Activated CD4-positive, alpha-beta T cell treated with anti-CD3 and anti-CD28 coated beads for 36 hours (primary cell): Measurements from ENCODE around the gene ALPK1. TPM values are rescaled to one million over a fixed set of nuclear protein-coding genes. Genes with fewer than 3 reads are reported as not detected.
"Not testable (repeated sequence)": the region's sequence is repeated elsewhere in the genome, so short reads cannot be mapped to it uniquely, and the experiment has no call there.

Experiments
- ATAC-seq: fragments of 200-7000 bp; cut with Tn5 transposase; one replicate; pipeline ENCODE4 v1.10.0; 2021; ENCODE audit warnings: mild to moderate bottlenecking, moderate library complexity
- CTCF ChIA-PET: fragments of 350-600 bp; sonication (Branson Sonifier 250); formaldehyde crosslinking; loops from one replicate; lab custom pipeline; 2021; ENCODE audit warnings: antibody characterized with exemption; lab: Charles Lee
- POLR2A ChIA-PET: fragments of 350-600 bp; sonication (Branson Sonifier 250); formaldehyde crosslinking; loops from one replicate; lab custom pipeline; 2021; ENCODE audit warnings: antibody characterized with exemption, inconsistent platforms; lab: Charles Lee
- DNase-seq: peaks from one replicate; pipeline ENCODE4 v3.0.0-alpha.2; 2020
- H3K27ac Mint-ChIP-seq: one replicate; pipeline ENCODE4 v1.8.0; 2021; ENCODE audit warnings: mixed read lengths
- H3K27me3 Mint-ChIP-seq: one replicate; pipeline ENCODE4 v1.8.0; 2021; ENCODE audit warnings: mixed read lengths
- H3K36me3 Mint-ChIP-seq: one replicate; pipeline ENCODE4 v1.8.0; 2021; ENCODE audit warnings: low read depth, mixed read lengths
- H3K4me1 Mint-ChIP-seq: one replicate; pipeline ENCODE4 v1.8.0; 2021; ENCODE audit warnings: mixed read lengths
- H3K4me3 Mint-ChIP-seq: one replicate; pipeline ENCODE4 v1.8.0; 2021; ENCODE audit warnings: mild to moderate bottlenecking, moderate library complexity, mixed read lengths
- H3K9me3 Mint-ChIP-seq: one replicate; pipeline ENCODE4 v1.8.0; 2021; ENCODE audit warnings: low read depth, mixed read lengths
- intact Hi-C, 2 experiments: fragments of 100-400 bp; cut with DNase I in 1 of 2; cut with micrococcal nuclease in 1 of 2; formaldehyde crosslinking; loops; one replicate each; pipeline versions ENCODE4 v1.14.2 to v1.15.1; 2022 to 2024; cut with DNase I, micrococcal nuclease
- total RNA-seq, 2 experiments: library from RNA; stranded (reverse); gene quantifications; one replicate each; pipeline ENCODE4 v1.2.3, GENCODE V29; 2021

Gene ALPK1
- total RNA-seq, 2 experiments from 2014 or later, result 23.2 to 24.3 TPM

DNA sequence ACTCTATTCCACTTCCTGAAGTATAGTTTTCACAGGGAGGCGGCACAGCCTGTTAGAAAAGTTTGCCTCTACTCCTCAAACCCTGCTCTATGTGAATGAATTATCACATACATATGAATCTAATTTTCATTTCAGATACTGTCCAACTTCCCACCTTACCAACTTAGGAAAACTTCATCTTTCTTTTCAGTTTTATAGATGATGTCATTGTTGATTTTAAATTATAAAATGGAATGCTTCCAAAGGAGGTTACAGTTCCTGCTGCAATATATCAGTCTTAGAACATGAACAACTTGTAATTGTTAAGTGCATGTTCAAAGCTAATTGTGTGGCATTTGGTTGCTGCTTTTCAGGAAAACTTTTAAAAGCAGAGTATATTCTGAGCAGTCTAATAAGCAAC, 126.4 kb downstream of the ALPK1 start:
- Mint-ChIP-seq H3K27me3 (no peaks in the 10 kb centered on the region), H3K4me3 (no peak overlapping the region), H3K36me3 (peaks cover 13% of the 10 kb centered on the region), H3K9me3 (no peaks in the 10 kb centered on the region), H3K4me1 (no peaks in the 10 kb centered on the region), H3K27ac (no peak overlapping the region)
- intact Hi-C loops, result no loop called here
- DNase-seq (no peak), ATAC-seq (no peak)
- ChIA-PET POLR2A (no interaction called here), CTCF (no interaction called here)

DNA sequence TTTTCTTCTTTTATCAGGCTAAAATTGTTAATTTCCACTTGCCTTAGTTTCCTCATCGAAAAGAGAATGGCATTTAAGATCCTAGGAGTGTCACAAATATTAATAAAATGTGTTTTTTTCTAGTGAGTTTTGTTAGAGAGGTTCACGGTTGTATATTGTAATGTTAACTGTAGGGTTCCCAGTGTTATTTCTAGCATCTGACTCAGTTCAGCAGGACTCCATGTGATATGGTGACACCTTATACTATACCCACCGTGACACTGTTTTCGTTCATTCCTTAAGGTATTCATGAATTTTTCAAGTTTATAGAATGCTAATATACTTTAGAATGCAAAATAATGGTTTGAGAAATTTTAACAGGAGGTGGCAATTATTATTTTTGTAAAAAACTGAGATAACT, 128.7 kb downstream of the ALPK1 start:
- H3K27me3 Mint-ChIP-seq, result no peaks in the 10 kb centered on the region
- ChIA-PET POLR2A (no interaction called here), CTCF (no interaction called here)
- no peak for ATAC-seq
- H3K4me3 Mint-ChIP-seq, result no peak overlapping the region
- no peaks in the 10 kb centered on the region for H3K9me3 Mint-ChIP-seq
- peaks cover 17% of the 10 kb centered on the region for H3K36me3 Mint-ChIP-seq
- no peak overlapping the region for H3K27ac Mint-ChIP-seq
- intact Hi-C loops, result no loop called here
- no peaks in the 10 kb centered on the region for H3K4me1 Mint-ChIP-seq
- DNase-seq, result no peak

DNA sequence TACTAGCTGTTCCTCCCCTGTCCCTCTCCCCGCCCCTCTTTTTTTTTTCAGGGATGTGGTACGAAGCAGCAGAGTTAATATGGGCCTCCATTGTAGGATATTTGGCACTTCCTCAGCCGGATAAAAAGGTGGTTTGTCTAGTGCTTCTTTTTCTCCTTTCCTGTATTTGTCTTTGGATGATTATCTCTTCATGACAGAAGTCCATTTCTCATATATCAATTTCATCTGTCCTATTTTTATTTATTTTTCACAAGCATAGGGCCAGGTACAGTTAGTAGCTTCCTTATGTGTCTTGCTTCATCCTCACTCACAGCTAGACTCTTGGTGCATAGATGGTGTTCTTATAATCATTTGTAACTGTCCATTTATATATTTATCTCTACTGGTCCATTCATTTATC, 129.2 kb downstream of the ALPK1 start:
- H3K27ac Mint-ChIP-seq, result no peak overlapping the region
- no peaks in the 10 kb centered on the region for H3K27me3 Mint-ChIP-seq
- ChIA-PET CTCF (no interaction called here), POLR2A (no interaction called here)
- ATAC-seq (no peak), DNase-seq (no peak)
- H3K4me1 Mint-ChIP-seq, result no peaks in the 10 kb centered on the region
- intact Hi-C loops, result no loop called here
- H3K36me3 Mint-ChIP-seq, result peaks cover 17% of the 10 kb centered on the region
- H3K4me3 Mint-ChIP-seq, result no peak overlapping the region
- no peaks in the 10 kb centered on the region for H3K9me3 Mint-ChIP-seq

DNA sequence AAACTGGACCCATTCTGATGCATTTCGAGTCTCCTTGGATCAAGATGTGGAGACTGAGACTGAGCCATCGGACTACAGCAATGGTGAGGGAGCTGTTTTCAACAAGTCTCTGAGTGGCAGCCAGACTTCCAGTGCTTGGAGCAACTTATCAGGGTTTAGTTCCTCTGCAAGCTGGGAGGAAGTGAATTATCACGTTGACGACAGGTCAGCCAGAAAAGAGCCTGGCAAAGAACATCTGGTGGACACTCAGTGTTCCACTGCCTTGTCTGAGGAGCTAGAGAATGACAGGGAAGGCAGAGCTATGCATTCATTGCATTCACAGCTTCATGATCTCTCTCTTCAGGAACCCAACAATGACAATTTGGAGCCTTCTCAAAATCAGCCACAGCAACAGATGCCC, 134.0 kb downstream of the ALPK1 start:
- Mint-ChIP-seq H3K36me3 (peaks cover 17% of the 10 kb centered on the region), H3K4me3 (no peak overlapping the region), H3K4me1 (no peaks in the 10 kb centered on the region), H3K9me3 (no peaks in the 10 kb centered on the region), H3K27ac (no peak overlapping the region), H3K27me3 (no peaks in the 10 kb centered on the region)
- ChIA-PET POLR2A (no interaction called here), CTCF (interaction anchor here (0.6 kb wide), 1 partner anchor 80 kb away, joined by 4 read pairs; no protein-coding TSS in a partner anchor)
- intact Hi-C loops, result no loop called here
- ATAC-seq, result no peak
- DNase-seq, result no peak

DNA sequence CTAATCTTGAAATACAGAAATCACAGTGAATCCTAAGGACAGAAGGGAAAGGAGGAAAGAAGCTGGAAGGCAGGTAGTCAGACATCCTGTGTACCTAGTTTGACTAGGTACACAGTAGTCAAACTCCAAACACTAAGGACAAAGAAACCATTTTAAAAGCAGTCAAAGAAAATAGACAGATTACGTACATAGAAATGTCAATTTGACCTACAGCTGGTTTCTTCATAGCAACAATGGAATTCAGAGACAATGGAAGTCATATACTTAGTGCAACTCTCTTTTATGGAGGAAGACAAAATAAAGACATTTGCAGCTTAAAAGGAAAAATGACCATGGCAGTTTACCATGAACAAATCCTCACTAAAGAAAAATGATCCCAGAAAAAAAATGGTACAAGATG, 139.8 kb downstream of the ALPK1 start:
- no peaks in the 10 kb centered on the region for H3K4me1 Mint-ChIP-seq
- no peak overlapping the region for H3K27ac Mint-ChIP-seq
- H3K36me3 Mint-ChIP-seq, result peaks cover 40% of the 10 kb centered on the region
- CTCF ChIA-PET, result no interaction called here
- DNase-seq (no peak), ATAC-seq (no peak)
- intact Hi-C loops, result no loop called here
- no peaks in the 10 kb centered on the region for H3K9me3 Mint-ChIP-seq
- no peaks in the 10 kb centered on the region for H3K27me3 Mint-ChIP-seq
- H3K4me3 Mint-ChIP-seq, result no peak overlapping the region
- POLR2A ChIA-PET, result no interaction called here

DNA sequence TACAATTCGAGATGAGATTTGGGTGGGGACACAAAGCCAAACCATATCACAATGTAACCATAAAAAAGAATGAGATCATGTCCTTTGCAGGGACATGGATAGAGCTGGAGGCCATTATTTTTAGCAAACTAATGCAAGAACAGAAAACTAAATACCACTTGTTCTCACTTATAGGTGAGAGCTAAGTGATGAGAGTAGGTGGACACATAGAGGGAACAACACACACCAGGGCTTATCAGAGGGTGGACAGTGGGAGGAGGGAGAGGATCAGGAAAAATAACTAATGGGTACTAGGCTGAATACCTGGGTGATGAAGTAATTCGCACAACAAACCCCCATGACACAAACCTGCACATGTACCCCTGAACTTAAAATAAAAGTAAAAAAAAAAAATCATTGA, 145.1 kb downstream of the ALPK1 start:
- DNase-seq, H3K27ac Mint-ChIP-seq, H3K4me1 Mint-ChIP-seq, CTCF ChIA-PET, H3K4me3 Mint-ChIP-seq, H3K27me3 Mint-ChIP-seq, intact Hi-C loops, ATAC-seq: not testable (repeated sequence)
- Mint-ChIP-seq H3K9me3 (peaks cover 20% of the 10 kb centered on the region), H3K36me3 (peaks cover 44% of the 10 kb centered on the region)
- POLR2A ChIA-PET, result interaction anchor here (0.7 kb wide), 1 partner anchor 1881 kb away, joined by 5 read pairs; no protein-coding TSS in a partner anchor

DNA sequence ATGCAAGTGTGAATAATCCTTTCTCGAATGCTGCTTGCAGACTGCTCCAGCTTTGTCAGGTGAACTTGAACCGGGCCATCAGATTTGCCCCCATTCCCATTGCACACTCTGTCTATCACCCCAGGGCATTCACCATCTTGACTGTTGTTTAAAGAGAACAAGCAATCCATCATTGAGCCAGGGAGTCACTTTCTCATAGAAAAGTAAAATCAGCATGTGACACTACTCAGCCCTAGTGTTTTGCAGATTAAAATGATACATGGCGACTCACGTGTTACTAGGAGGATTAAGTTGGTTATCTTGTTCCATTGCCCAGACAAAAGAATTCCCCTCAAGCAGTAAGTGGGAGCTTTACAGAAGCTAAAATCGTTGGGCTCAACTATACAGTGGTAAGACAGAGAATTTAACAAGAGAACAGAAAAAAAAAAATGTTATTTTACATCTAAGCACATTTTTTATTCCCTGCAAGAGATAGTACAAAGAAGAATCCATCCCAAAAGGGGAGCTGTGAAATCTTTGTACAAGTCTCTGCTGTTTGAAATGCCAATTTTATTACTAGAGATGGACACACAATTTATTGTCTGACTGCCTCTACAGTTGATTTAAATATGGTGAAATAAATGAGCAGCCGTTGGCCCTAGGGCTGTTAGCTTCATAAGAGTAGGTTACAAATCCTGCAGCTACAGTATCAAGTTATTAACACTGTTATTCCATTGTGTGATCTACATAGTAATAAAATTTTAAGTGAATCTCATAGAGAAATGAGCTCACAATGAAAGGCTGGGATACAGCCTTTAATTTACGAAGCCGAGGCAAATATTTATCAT, 151.3 kb downstream of the ALPK1 start:
- ChIA-PET CTCF (interaction anchor here (0.7 kb wide), 1 partner anchor 53 kb away, joined by 3 read pairs; no protein-coding TSS in a partner anchor), POLR2A (no interaction called here)
- Mint-ChIP-seq H3K9me3 (peaks cover 14% of the 10 kb centered on the region), H3K27ac (no peak overlapping the region), H3K27me3 (no peaks in the 10 kb centered on the region), H3K4me1 (no peaks in the 10 kb centered on the region), H3K4me3 (no peak overlapping the region), H3K36me3 (peaks cover 3% of the 10 kb centered on the region)
- intact Hi-C loops, result no loop called here
- DNase-seq, result no peak
- no peak for ATAC-seq

DNA sequence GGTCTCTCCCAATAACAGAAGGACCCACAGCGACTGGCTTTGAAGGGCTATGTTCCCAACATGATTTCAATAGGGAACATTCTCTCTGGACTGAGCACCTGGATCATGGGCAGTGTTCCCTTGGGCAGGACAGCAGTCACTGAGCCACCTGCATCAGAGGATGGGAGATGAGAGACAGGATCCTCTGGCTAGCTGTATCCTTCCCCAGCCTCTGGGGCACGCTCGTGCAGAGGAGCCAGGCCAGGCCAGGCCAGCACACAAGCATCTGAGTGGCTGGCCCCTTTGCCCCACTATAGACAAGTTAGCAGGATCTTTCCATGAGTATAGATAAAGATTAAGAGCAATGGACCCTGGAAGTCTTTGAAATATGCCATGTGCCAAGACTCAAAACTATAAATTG, 152.5 kb downstream of the ALPK1 start:
- intact Hi-C loops, result no loop called here
- DNase-seq (no peak), ATAC-seq (no peak)
- ChIA-PET POLR2A (no interaction called here), CTCF (no interaction called here)
- H3K36me3 Mint-ChIP-seq, result peaks cover 3% of the 10 kb centered on the region
- H3K4me1 Mint-ChIP-seq, result no peaks in the 10 kb centered on the region
- peaks cover 10% of the 10 kb centered on the region for H3K9me3 Mint-ChIP-seq
- no peaks in the 10 kb centered on the region for H3K27me3 Mint-ChIP-seq
- H3K4me3 Mint-ChIP-seq, result no peak overlapping the region
- H3K27ac Mint-ChIP-seq, result no peak overlapping the region

DNA sequence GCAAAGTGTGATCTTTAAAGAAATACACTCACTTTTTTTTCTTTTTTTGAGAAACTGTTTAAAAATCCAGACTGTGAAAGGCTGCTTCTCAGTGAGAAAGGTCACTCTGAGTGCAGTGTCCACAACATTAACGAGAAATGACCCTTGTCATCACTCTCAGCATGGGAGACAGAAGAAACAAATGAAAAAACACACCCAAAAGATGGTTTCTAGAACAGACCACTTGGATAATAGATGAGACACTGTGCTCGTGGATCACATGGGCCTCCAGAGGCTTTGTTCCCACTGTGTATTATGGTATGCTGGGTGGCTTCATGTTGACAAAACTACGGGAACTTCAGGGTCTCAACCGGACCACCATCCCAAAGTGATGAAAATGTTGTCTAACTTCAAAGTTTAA, 153.9 kb downstream of the ALPK1 start:
- ATAC-seq (no peak), DNase-seq (no peak)
- ChIA-PET CTCF (no interaction called here), POLR2A (no interaction called here)
- peaks cover 2% of the 10 kb centered on the region for H3K27me3 Mint-ChIP-seq
- no peak overlapping the region for H3K27ac Mint-ChIP-seq
- H3K9me3 Mint-ChIP-seq, result peaks cover 5% of the 10 kb centered on the region
- no peaks in the 10 kb centered on the region for H3K4me1 Mint-ChIP-seq
- no peak overlapping the region for H3K4me3 Mint-ChIP-seq
- intact Hi-C loops, result no loop called here
- H3K36me3 Mint-ChIP-seq, result no peaks in the 10 kb centered on the region

DNA sequence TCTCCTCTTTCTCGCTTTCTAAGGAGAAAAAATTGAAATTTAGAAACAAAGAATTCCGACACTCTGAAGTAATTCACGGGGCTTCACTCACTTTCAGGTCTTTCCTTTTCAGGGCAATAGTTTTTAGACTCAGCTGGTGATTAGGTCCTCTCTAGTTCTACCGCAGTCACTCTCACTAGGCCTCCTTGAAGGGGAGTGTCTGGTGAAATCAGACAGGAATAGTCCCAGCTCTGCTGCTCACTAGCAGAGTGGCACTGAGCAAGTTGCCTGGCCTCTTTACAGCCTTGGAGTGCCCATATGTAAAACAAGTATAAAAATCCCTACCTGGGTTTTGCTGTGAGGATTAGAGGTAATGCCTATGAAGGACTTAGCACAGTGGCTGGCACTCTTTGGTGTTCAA, 154.7 kb downstream of the ALPK1 start:
- intact Hi-C loops, result no loop called here
- no peak for DNase-seq
- H3K36me3 Mint-ChIP-seq, result no peaks in the 10 kb centered on the region
- H3K27me3 Mint-ChIP-seq, result peaks cover 5% of the 10 kb centered on the region
- H3K4me3 Mint-ChIP-seq, result no peak overlapping the region
- ATAC-seq, result no peak
- ChIA-PET POLR2A (no interaction called here), CTCF (no interaction called here)
- H3K4me1 Mint-ChIP-seq, result no peaks in the 10 kb centered on the region
- H3K9me3 Mint-ChIP-seq, result peaks cover 2% of the 10 kb centered on the region
- H3K27ac Mint-ChIP-seq, result no peak overlapping the region

DNA sequence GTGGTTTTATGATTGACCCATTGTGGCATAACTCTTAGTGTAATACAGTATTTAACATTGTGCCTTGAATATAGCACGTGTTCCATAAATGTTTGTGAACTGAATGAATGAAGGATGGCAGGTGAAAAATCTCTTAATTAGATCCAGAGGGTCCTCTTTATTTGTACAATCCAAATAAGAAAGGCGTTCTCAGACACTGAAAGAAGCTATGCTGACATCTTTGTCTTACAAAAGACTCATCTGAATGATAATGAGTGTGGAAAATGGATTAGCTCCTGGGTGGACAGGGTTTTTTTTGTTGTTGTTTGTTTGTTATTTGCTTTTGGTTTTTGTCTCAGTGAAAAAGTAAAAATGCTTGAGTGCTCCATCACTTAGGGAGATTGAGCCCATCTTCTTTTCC, 156.2 kb downstream of the ALPK1 start:
- H3K4me1 Mint-ChIP-seq, result no peaks in the 10 kb centered on the region
- no peaks in the 10 kb centered on the region for H3K36me3 Mint-ChIP-seq
- peaks cover 8% of the 10 kb centered on the region for H3K9me3 Mint-ChIP-seq
- ATAC-seq (no peak), DNase-seq (no peak)
- CTCF ChIA-PET, result no interaction called here
- peaks cover 11% of the 10 kb centered on the region for H3K27me3 Mint-ChIP-seq
- H3K4me3 Mint-ChIP-seq, result no peak overlapping the region
- intact Hi-C loops, result no loop called here
- POLR2A ChIA-PET, result no interaction called here
- no peak overlapping the region for H3K27ac Mint-ChIP-seq

DNA sequence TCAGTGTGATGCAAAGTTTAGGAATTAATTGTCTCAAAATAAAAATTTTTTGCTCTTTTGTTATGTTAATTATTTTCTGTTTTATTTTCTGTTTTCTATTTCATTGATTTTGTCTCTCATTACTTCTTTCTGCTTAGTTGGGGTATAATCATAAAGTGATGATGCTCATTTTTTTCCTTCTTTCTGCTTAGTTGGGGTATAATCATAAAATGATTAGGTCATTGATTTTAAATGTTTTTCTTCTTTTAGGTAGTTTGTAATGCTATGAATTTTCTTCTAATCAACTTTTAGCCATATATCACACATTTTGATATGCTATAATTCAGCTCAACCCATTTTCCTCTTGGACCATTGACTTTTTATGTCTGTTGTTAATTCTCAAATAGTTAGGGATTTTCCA, 175.1 kb downstream of the ALPK1 start:
- no peaks in the 10 kb centered on the region for H3K36me3 Mint-ChIP-seq
- ChIA-PET CTCF (no interaction called here), POLR2A (no interaction called here)
- H3K27ac Mint-ChIP-seq, result no peak overlapping the region
- no peaks in the 10 kb centered on the region for H3K4me1 Mint-ChIP-seq
- H3K9me3 Mint-ChIP-seq, result no peaks in the 10 kb centered on the region
- no peak for ATAC-seq
- H3K4me3 Mint-ChIP-seq, result no peak overlapping the region
- intact Hi-C loops, result no loop called here
- H3K27me3 Mint-ChIP-seq, result peaks cover 4% of the 10 kb centered on the region
- DNase-seq, result no peak
